GM19023 (cell line): ENCODE data around the gene TRMO.
"Not testable (repeated sequence)": the region's sequence is repeated elsewhere in the genome, so short reads cannot be mapped to it uniquely, and the experiment has no call there.

Experiments
- ATAC-seq: cut with Tn5 transposase; IDR thresholded peaks from one replicate; pipeline ENCODE4 v1.9.1; 2021; ENCODE audit warnings: mild to moderate bottlenecking, moderate library complexity; ENCODE audit not compliant: unreplicated experiment

Gene TRMO, protein sequence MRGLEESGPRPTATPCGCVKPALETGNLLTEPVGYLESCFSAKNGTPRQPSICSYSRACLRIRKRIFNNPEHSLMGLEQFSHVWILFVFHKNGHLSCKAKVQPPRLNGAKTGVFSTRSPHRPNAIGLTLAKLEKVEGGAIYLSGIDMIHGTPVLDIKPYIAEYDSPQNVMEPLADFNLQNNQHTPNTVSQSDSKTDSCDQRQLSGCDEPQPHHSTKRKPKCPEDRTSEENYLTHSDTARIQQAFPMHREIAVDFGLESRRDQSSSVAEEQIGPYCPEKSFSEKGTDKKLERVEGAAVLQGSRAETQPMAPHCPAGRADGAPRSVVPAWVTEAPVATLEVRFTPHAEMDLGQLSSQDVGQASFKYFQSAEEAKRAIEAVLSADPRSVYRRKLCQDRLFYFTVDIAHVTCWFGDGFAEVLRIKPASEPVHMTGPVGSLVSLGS

DNA sequence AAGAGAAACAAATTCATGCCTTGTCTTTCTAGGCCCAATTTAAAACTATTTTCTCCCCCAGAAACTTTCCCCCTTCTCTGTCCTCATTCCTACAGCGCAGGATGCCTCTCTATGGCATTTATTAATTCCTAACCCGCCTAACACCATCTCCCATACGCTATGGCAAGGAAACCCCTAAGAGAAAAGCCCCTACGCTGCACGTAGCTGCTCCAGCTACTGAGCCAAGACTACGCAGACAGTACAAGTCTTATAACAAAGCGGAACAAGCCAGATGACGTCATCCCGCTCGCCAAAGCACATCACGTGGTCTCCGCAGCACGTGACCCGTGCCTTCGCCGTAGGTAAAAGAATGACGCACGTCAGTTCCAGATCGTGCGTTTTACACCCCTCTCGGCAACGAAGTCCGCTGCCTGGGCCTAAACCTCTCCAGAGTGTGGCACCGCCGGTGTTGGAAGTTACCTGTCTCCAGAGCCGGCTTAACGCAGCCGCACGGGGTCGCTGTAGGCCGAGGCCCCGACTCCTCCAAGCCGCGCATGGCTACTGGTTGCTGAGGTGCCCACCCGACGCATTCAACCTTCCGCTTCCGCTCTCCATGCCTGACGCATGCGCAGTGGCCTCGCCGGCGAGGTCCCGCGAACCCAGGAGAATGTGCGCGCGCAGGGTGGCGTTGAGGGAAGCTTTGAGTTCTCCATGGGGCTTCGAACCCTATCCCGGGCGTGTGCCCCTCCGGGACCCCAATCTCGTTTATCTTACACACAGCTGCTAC, at the start of gene TRMO:
Gene TRMO, minus strand, starts transcription at position 542 of the 766 bp plus-strand sequence. Its CDS starts 7 bp downstream, at position 535.
- ATAC-seq: peak; percentile 89

DNA sequence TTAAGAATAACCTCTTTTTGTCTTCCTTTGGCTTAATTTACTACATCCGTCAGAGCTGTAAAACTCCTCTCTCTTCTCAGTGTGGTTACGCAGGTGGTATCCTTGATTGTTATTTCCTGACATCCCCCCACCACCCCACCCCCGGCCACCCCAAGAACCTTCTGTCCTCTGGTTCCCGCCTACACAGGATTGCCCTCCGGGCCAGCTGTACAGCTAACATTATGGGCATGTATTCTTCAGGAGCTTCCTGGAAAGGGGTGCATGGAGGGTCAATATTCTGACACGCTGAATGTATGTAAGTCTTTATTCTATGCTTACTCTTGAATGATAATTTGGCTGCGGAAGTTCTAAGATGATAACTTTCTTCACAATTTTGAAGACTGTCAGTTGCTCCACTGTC, 47.9 kb upstream of the TRMO start:
- ATAC-seq: no peak

DNA sequence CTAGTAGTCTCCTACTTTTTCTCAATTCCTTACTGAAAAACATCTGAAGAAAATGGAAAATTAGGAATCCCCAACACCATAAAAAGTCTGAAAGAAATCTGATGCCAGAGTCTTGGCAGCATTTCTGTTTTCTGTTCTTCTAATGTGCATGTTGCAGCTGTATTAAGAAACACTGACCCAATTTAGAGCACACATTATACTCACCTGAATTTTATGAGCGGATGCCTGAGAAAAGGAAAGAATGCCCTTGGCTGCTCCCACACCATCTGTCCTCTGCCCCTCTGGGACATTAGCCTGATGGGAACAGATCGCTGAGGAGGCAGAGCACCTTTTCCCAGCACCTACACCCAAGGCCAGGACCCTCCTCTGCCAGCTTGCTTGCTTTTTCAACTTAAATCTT, 46.7 kb upstream of the TRMO start:
- ATAC-seq: no peak

DNA sequence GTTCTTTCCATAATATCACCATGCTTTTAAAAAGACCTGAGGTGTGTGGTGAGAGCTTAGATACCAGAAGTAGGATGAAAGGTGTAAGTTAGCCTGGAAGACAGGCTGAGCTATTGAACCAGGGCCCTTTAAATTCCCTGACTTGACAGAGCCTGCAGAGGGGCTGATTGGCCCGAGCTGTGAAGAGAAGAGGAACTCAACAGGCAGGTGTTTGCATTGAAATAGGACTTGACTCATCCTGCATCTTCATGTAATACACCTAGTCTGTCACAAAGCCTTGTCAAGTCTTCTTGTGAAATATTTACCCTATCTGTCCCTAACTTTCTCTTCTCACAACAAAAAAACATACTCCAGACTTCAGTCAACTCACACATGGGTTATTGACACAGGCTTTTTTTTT, 44.2 kb upstream of the TRMO start:
- ATAC-seq: no peak

DNA sequence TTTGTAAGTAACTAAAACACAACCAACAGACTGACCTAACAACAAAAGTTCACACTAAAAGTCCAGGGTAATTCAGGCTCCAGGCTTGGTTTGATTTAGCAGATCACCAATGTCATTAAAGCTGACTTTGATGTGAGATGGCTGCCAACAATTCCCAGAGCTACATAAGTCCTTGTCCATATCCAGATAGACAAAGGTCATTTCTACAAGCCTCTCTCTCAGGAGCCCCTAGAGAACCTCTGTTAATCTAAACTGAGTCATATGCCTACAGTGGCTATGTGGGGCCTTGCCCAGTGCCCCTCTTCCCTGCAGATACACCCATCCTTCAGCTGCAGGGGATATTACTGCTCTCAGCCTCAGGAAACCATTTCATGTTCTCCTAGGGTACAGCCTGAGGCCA, 42.6 kb upstream of the TRMO start:
- no peak for ATAC-seq

DNA sequence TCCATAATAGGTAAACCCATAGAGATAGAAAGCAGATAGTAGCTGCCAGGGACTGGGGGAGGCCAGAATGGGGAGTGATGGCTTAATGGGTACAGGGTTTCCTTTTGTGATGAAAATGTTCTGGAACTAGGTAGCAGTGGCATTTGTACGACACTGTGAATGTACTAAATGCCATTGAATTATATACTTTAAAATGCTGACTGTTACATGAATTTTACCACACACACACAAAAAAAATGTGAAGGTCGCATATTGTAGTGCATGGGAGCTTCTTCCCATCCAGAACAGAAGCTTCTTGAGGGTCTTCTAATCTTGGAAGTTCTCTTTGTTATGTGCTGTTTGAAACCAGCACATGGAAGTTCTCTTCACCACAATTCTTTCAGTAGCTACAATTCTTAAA, 40.9 kb upstream of the TRMO start:
- ATAC-seq: no peak

DNA sequence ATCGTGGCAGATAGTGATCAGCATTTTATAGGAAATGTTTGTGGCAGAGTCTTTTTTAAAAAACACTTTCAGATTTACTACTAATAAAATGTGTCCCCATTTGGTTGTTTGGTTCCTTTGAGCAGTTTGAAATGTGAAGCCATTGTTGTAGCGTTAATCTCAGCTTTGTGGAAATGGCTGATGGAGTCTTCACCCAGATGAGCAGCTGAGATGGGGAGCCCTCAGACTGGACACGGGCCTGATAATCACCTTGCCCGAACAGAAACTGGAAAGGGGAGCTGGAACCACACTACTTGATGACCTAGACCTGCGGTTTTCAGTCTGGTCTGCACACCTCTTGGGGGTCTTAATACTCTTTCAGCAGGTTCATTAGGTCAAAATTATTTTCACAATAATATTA, 40.3 kb upstream of the TRMO start:
- ATAC-seq: no peak

DNA sequence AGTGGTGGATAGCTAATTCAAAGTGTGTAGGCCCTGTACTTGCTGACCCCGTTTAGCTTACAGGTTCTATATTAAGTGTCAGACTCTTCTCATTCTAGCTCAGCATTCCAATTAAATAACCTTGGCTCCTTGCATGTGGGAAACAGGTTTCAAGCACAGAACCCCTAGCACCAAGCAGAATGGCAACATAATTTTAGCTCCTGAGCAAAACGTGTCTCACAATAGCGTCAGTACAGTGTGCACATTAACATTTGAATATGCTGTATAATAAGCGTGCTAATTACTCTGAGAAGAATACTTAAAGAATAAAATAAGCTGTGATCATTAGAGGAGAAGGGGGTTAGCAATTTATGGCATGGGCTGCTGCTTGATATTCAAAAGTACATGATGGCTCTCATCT, 39.8 kb upstream of the TRMO start:
- no peak for ATAC-seq

DNA sequence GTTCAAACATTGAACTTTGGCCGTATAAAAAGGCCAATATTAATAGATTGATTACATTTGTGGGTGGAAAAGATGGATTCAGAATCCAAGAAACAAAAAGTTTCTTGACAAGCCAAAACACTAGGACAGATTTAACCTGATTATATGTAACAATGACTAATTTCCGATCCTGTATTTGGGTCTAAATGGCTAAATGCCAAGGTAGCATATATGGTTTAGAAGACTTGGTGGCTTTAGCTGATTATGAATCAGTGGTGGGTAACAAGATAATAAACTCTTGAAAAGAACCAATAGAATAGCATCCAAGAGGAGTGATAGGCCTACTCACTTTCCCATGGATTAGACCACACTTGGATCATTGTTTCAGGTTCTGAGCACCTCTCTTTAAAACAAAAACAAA, 39.1 kb upstream of the TRMO start:
- ATAC-seq: no peak

DNA sequence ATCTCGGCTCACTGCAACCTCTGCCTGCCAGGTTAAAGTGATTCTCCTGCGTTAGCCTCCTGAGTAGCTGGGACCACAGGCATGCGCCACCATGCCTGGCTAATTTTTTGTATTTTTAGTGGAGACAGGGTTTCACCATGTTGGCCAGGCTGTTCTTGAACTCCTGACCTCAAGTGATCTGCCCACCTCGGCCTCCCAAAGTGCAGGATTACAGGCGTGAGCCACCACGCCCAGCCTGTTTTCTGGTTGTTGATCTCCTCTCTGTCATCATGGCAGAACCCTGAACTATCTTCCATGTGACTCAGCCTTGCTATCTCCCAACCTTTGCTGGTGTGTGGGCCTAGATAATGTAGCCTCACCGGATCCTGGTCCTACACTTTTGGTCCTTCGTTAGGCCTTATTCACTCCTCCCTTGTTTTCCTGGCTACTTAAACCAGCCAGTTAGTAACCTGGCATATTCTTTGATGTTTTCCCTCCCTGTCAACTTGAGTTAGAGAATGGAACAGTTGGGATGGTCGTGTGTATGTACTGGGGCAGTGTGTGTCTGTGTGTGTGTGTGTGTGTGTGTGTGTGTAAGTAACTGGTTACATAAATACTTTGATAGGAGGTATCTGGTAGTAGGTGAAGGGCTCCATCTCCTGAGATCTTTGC, 38.5 kb upstream of the TRMO start:
- ATAC-seq: not testable (repeated sequence)

DNA sequence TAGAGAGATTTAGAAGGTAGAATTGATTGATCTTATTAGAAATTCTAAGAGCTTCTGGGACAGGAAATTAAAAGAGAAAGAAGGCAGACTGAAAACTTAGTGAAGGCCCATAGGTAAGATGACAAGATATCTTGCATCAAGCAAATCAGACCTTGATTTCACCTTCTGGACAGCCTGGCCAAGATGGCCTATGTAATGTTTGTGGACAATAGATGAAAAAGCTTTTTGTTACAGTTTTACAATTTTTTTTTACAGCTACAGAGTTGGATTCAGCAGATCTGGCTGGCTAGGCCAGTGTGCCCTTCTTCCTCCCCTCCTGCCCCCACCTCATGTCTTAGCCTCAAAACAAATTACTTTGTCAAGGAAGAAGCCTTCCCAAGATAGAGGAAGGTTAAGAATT, 37.3 kb upstream of the TRMO start:
- ATAC-seq: no peak

DNA sequence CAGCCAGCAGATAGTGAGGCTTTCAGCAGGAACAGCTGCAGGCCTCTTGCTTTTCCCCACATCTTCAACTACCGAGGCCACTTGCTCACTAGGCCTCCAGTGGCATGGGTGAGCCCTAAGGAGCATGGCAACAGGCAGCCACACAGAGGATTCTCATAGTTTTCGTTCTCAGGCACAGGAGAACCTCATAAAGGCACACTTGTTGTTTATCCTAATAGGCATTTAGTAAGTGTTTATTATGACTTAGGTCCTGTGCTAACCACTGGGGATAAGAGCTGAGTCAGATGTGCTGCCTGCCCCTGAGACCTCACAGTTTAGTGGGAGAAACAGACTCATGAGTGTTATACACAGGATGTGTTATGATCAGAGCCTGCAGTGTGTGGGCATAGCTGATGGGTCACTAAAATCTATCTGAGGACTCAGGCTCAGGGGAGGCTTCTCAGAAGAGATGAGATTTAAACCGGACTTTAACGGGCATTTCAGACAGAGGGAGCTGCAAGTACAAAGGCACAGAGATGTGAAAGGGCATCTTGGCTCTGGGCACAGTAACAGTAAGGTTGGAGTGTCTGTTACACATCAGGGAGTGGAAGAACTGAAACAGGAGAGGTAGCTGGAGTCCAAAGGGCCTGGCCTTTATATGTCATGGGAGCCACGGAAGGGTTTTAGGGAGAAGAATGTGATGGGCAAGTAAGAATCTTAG, 36.7 kb upstream of the TRMO start:
- no peak for ATAC-seq

DNA sequence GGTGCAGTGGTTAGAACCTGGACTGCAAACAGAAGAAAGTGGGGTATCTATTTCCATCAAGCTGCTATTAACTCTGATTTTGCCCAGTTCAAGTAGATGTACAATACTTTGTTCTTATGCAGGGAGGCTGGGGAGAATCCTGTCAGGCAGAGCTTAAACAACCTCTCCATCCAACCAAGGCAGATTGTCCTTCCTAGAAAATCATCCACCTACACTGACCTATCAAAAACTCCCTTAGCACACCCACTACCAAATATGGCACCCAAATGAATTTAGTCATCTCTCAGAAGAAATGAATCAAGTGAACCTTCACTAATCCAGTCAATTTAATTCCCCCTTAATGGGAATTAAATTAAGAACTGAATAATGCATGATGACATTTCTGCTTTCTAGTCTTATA, 34.0 kb upstream of the TRMO start:
- ATAC-seq: no peak

DNA sequence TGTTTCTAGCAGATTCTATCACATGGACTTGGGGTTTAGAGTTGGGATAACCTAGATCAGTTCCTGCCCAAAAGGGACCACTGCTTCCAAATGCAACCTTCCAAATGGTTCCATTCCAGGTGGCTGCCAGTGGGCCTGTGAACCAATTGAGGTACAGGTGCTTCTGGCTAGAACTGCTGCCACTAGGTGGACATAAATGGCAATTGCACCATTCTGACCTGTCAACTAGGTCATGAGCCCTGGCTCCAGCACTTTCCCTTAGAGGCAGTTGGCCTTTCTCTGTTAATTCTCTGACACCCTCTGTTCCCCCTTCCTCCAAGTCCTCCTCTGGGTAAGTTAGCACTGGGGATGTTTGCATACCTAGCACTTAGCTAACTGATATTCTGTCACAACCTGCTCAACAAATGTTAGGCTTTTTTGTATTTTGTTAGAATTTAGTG, 32.3 kb upstream of the TRMO start:
- ATAC-seq: no peak

DNA sequence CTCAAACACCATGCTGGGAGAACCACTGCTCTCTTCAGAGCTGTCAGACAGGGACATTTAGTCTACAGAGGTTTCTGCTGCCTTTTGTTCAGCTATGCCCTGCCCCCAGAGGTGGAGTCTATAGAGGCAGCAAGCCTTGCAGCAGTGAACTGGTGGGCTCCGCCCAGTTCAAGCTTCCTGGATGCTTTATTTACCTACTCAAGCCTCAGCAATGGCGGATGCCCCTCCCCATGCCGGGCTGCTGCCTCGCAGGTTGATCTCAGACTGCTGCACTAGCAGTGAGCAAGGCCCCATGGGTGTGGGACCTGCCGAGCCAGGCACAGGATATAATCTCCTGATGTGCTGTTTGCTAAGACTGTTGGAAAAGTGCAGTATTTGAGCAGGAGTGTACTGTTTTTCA, 28.6 kb upstream of the TRMO start:
- not testable (repeated sequence) for ATAC-seq

DNA sequence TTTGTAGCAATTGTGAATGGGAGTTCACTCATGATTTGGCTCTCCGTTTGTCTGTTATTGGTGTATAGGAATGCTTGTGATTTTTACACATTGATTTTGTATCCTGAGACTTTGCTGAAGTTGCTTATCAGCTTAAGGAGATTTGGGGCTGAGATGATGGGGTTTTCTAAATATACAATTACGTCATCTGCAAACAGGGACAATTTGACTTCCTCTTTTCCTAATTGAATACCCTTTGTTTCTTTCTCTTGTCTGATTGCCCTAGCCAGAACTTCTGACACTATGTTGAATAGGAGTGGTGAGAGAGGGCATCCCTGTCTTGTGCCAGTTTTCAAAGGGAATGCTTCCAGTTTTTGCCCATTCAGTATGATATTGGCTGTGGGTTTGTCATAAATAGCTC, 24.8 kb upstream of the TRMO start:
- ATAC-seq: not testable (repeated sequence)

DNA sequence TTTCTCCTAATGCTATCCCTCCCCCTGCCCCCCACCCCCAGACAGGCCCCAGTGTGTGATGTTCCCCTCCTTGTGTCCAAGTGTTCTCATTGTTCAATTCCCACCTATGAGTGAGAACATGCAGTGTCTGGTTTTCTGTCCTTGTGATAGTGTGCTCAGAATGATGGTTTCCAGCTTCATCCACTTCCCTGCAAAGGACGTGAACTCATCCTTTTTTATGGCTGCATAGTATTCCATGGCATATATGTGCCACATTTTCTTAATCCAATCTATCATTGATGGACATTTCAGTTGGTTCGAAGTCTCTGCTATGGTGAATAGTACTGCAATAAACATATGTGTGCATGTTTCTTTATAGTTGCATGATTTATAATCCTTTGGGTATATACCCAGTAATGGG, 23.2 kb upstream of the TRMO start:
- ATAC-seq: not testable (repeated sequence)

DNA sequence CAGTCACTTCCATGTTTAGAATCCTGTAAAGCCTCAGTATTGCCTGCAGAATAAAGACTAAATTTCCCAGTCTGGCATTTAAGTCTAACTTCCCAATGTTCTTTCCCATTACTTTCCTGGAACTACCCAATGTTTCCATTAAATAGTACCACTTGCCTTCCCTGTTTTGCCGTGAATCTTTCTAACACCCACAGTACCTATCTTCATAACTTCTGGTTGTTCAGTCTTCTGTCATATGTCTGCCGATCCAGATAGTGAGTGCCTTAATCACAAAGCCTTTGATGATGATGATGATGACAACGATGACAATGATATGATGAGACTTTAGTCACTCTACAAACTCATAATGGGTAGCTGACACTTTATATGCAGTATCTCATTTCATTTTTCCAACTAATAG, 22.3 kb upstream of the TRMO start:
- ATAC-seq: no peak

DNA sequence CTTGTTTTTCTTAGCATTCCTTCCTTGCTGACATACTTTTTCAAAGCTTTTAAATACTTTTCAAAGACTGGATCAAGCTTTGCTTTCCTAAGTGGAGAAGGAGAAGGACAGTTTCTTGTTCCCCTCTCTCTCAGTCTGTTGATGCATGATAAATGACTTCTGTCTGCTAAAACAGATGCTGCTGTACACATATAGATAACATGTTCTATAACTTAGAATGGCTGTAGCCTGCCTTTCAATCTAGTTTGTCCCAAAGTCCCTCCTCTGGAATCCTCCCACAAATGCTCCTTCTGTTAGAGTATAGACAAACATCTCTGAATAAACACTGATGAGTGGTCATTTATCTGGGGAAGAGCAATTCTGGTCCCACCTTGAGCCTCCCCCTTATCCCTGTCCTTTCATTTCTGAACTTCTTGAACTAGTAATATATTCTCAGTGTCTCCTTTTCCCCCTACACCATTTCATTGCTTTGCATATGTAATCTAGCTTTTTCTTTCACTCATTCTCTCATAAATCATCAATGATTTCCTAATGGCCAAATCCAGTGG, 21.1 kb upstream of the TRMO start:
- ATAC-seq: no peak

DNA sequence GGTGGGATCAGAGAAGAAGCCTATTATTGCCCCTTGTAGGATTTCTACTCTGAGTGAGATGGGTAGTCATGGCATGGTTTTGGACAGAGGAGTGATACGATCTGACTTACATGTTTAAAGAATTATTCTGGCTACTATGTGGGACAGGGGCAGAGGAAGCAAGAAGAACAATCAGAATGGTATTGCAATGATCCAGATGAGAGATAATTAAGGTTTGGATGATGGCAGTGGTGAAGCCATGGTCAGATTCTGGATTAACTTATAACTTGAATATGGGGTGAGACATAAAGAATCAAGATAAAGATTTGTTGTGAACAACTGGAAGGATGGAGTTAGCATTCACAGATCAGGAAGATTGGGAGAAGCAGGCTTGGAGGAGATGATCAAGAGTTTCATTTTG, 19.0 kb upstream of the TRMO start:
- no peak for ATAC-seq

DNA sequence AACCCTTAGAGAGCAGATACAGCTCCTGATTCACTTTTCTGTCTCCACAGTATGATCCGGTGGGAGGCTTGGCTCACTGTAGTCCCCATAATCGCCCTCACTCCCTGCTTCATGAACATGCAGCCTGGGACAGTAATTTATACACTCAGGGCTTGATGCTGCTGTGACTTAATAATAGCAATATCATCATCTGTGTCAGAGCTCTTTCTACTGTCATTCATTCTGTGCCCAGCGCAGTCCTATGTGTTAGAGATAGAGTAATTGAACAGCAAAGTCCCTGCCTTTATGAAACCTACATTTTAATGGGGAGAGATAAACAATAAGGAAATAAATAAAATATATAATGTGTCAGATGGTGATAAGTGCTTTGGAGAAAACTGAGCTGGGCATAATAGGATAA, 18.4 kb upstream of the TRMO start:
- ATAC-seq: no peak
